ENCODE data around the gene FHDC1. TPM values are rescaled to one million over a fixed set of nuclear protein-coding genes. Genes with fewer than 3 reads are reported as not detected.

FHDC1 gene
- total RNA-seq, 1 experiment from 2014 or later: 0.21 TPM

DNA sequence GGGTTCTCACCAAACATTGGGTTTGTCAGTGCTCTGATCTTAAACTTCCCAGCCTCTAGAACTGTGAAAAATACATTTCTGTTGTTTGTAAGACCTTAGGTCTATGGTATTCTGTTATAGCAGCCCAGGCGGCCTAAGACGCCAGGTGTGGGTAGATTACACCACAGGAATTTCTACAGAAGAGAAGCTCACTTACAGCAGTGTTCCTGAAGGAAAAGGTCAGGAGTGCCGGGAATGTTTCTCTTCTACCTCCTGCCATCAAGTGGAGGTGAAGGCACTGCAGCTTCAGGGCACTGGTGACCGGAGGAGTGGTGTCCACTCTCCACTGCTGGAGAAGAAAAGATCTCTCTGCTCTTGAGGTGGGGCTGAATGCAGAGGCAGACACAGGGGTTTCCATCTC is 45.7 kb downstream of the FHDC1 start:
- in situ Hi-C loops (cut with HindIII; ENCODE audit: low pct_unique_long_range_greater_than_20kb, low sequenced_read_pairs) (no loop called here), intact Hi-C loops (cut with micrococcal nuclease; ENCODE audit: unreplicated experiment) (no loop called here)
- Histone ChIP-seq H3K27me3 (ENCODE audit: control insufficient read depth, insufficient read depth, low read length) (no peaks in the 10 kb centered on the region), H3K27ac (ENCODE audit: low read length) (no peak overlapping the region), H3K9me3 (ENCODE audit: control insufficient read depth, insufficient read depth, low read depth, low read length) (no peaks in the 10 kb centered on the region), H3K36me3 (ENCODE audit: control insufficient read depth, insufficient read depth, low read length) (no peaks in the 10 kb centered on the region), H3K4me1 (ENCODE audit: control insufficient read depth, insufficient read depth, low read length) (no peaks in the 10 kb centered on the region), H3K4me3 (ENCODE audit: low read depth in 2 of 2, low read length in 2 of 2) (no peak overlapping the region)
- no peak for DNase-seq (ENCODE audit: low read depth, low spot score)
- ATAC-seq: no peak
- BruUV-seq (replicated peaks): no TSS peak
- POLR2A ChIA-PET: no interaction called here
- CTCF ChIA-PET: no interaction called here
- no peak for TF ChIP-seq TCF7L2 (IDR thresholded peaks at IDR 0.05; ENCODE audit: low read depth, low read length)
- TF ChIP-seq, protein P1, sequence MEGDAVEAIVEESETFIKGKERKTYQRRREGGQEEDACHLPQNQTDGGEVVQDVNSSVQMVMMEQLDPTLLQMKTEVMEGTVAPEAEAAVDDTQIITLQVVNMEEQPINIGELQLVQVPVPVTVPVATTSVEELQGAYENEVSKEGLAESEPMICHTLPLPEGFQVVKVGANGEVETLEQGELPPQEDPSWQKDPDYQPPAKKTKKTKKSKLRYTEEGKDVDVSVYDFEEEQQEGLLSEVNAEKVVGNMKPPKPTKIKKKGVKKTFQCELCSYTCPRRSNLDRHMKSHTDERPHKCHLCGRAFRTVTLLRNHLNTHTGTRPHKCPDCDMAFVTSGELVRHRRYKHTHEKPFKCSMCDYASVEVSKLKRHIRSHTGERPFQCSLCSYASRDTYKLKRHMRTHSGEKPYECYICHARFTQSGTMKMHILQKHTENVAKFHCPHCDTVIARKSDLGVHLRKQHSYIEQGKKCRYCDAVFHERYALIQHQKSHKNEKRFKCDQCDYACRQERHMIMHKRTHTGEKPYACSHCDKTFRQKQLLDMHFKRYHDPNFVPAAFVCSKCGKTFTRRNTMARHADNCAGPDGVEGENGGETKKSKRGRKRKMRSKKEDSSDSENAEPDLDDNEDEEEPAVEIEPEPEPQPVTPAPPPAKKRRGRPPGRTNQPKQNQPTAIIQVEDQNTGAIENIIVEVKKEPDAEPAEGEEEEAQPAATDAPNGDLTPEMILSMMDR (IDR thresholded peaks at IDR 0.05): no peak
- no peak for TF ChIP-seq POLR2AphosphoS5 (IDR thresholded peaks at IDR 0.05; ENCODE audit: low read depth, low read length)
- TF ChIP-seq SIN3A (IDR thresholded peaks at IDR 0.05; ENCODE audit: borderline replicate concordance, insufficient read depth, low read depth, low read length): no peak
- TF ChIP-seq, protein P2, sequence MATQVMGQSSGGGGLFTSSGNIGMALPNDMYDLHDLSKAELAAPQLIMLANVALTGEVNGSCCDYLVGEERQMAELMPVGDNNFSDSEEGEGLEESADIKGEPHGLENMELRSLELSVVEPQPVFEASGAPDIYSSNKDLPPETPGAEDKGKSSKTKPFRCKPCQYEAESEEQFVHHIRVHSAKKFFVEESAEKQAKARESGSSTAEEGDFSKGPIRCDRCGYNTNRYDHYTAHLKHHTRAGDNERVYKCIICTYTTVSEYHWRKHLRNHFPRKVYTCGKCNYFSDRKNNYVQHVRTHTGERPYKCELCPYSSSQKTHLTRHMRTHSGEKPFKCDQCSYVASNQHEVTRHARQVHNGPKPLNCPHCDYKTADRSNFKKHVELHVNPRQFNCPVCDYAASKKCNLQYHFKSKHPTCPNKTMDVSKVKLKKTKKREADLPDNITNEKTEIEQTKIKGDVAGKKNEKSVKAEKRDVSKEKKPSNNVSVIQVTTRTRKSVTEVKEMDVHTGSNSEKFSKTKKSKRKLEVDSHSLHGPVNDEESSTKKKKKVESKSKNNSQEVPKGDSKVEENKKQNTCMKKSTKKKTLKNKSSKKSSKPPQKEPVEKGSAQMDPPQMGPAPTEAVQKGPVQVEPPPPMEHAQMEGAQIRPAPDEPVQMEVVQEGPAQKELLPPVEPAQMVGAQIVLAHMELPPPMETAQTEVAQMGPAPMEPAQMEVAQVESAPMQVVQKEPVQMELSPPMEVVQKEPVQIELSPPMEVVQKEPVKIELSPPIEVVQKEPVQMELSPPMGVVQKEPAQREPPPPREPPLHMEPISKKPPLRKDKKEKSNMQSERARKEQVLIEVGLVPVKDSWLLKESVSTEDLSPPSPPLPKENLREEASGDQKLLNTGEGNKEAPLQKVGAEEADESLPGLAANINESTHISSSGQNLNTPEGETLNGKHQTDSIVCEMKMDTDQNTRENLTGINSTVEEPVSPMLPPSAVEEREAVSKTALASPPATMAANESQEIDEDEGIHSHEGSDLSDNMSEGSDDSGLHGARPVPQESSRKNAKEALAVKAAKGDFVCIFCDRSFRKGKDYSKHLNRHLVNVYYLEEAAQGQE (IDR thresholded peaks at IDR 0.05; ENCODE audit: insufficient read depth in 1 of 2, low read depth in 2 of 2, low read length in 1 of 2): no peak

GRCh38 chr4:152983221-152983620 is 47.1 kb downstream of the FHDC1 start:
- ATAC-seq (no peak), DNase-seq (ENCODE audit: low read depth, low spot score) (no peak)
- Histone ChIP-seq H3K4me3 (ENCODE audit: low read depth in 2 of 2, low read length in 2 of 2) (no peak overlapping the region), H3K36me3 (ENCODE audit: control insufficient read depth, insufficient read depth, low read length) (no peaks in the 10 kb centered on the region), H3K4me1 (ENCODE audit: control insufficient read depth, insufficient read depth, low read length) (no peaks in the 10 kb centered on the region), H3K27me3 (ENCODE audit: control insufficient read depth, insufficient read depth, low read length) (no peaks in the 10 kb centered on the region), H3K9me3 (ENCODE audit: control insufficient read depth, insufficient read depth, low read depth, low read length) (no peaks in the 10 kb centered on the region), H3K27ac (ENCODE audit: low read length) (no peak overlapping the region)
- TF ChIP-seq POLR2AphosphoS5 (IDR thresholded peaks at IDR 0.05; ENCODE audit: low read depth, low read length) (no peak), SIN3A (IDR thresholded peaks at IDR 0.05; ENCODE audit: borderline replicate concordance, insufficient read depth, low read depth, low read length) (no peak), TCF7L2 (IDR thresholded peaks at IDR 0.05; ENCODE audit: low read depth, low read length) (no peak)
- TF ChIP-seq, protein P1 (IDR thresholded peaks at IDR 0.05): no peak
- TF ChIP-seq, protein P2 (IDR thresholded peaks at IDR 0.05; ENCODE audit: insufficient read depth in 1 of 2, low read depth in 2 of 2, low read length in 1 of 2): peak; percentile 54 to 65; a peak in 3 of 4 replicates
- ChIA-PET POLR2A (interaction anchor here (0.7 kb wide), 1 partner anchor 81 kb away, joined by 3 read pairs; no protein-coding TSS in a partner anchor), CTCF (interaction anchor here (0.7 kb wide), 1 partner anchor 58 kb away, joined by 6 read pairs; no protein-coding TSS in a partner anchor)
- in situ Hi-C loops (cut with HindIII; ENCODE audit: low pct_unique_long_range_greater_than_20kb, low sequenced_read_pairs): no loop called here
- intact Hi-C loops (cut with micrococcal nuclease; ENCODE audit: unreplicated experiment): no loop called here
- BruUV-seq (replicated peaks): no TSS peak
